ENCODE measurements around the gene ARHGAP33. TPM values are rescaled to one million over a fixed set of nuclear protein-coding genes. Genes with fewer than 3 reads are reported as not detected.
"Not testable (repeated sequence)": the region's sequence is repeated elsewhere in the genome, so short reads cannot be mapped to it uniquely, and the experiment has no call there.

The ARHGAP33 gene
- total RNA-seq, 8 experiments from 2014 or later = 0.51 to 33.1 (median 16.1) TPM

- no peak overlapping the region for H3K27ac ChIP-seq
- no peak overlapping the region for H3K4me3 ChIP-seq
- ATAC-seq (replicated peaks in 6 of 8) = peak; percentile 61 to 91 (median 82)
- WGBS, 10 experiments = 0 to 37% (median 7%) methylated on average over 4 to 10 of the region's 12 CpGs; no CpG with 5 or more reads in 1 of the 10 experiments
- H3K4me1 ChIP-seq (replicated peaks in 1 of 2) = no peaks in the 10 kb centered on the region
- in situ Hi-C loops (cut with MboI; ENCODE audit: low pct_unique_long_range_greater_than_20kb in 2 of 9, low sequenced_read_pairs in 9 of 9, unreplicated experiment in 9 of 9) = no loop called here
Measured at GRCh38 chr19:35828692-35829301, 53.4 kb downstream of the ARHGAP33 start.

GRCh38 chr19:35830986-35831385, 55.6 kb downstream of the ARHGAP33 start:
- Histone ChIP-seq H3K4me1 (replicated peaks in 1 of 2) (no peaks in the 10 kb centered on the region), H3K4me3 (no peak overlapping the region), H3K27ac (no peak overlapping the region)
- in situ Hi-C loops (cut with MboI; ENCODE audit: low pct_unique_long_range_greater_than_20kb in 2 of 9, low sequenced_read_pairs in 9 of 9, unreplicated experiment in 9 of 9) = no loop called here
- WGBS, 10 experiments = 27 to 90% (median 40%) methylated on average over 1 to 6 of the region's 18 CpGs; no CpG with 5 or more reads in 3 of the 10 experiments
- no peak for ATAC-seq (replicated peaks in 6 of 8)

GRCh38 chr19:35832054-35832453, 56.7 kb downstream of the ARHGAP33 start:
- no peaks in the 10 kb centered on the region for H3K4me1 ChIP-seq (replicated peaks in 1 of 2)
- no peak overlapping the region for H3K27ac ChIP-seq
- WGBS, 10 experiments = 0 to 83% (median 37%) methylated on average over 1 to 3 of the region's 4 CpGs; no CpG with 5 or more reads in 2 of the 10 experiments
- no peak overlapping the region for H3K4me3 ChIP-seq
- in situ Hi-C loops (cut with MboI; ENCODE audit: low pct_unique_long_range_greater_than_20kb in 2 of 9, low sequenced_read_pairs in 9 of 9, unreplicated experiment in 9 of 9) = no loop called here
- no peak for ATAC-seq (replicated peaks in 6 of 8)

GRCh38 chr19:35833972-35834371, 58.6 kb downstream of the ARHGAP33 start:
- Histone ChIP-seq H3K4me1 (replicated peaks in 1 of 2) (no peaks in the 10 kb centered on the region), H3K4me3 (no peak overlapping the region), H3K27ac (no peak overlapping the region)
- peak in 4 of 8 experiments; percentile 27 to 77 (median 36) for ATAC-seq (replicated peaks in 6 of 8)
- in situ Hi-C loops (cut with MboI; ENCODE audit: low pct_unique_long_range_greater_than_20kb in 2 of 9, low sequenced_read_pairs in 9 of 9, unreplicated experiment in 9 of 9) = no loop called here
- WGBS, 10 experiments = 0 to 72% (median 50%) methylated on average over 1 to 7 of the region's 7 CpGs; no CpG with 5 or more reads in 3 of the 10 experiments

- H3K4me1 ChIP-seq (replicated peaks in 1 of 2); H3K4me3 ChIP-seq; ATAC-seq (replicated peaks in 6 of 8); H3K27ac ChIP-seq; in situ Hi-C loops (cut with MboI; ENCODE audit: low pct_unique_long_range_greater_than_20kb in 2 of 9, low sequenced_read_pairs in 9 of 9, unreplicated experiment in 9 of 9): not testable (repeated sequence)
- 7 to 63% (median 46%) methylated on average over 1 to 7 of the region's 11 CpGs; no CpG with 5 or more reads in 3 of the 10 experiments for WGBS, 10 experiments
Measured at GRCh38 chr19:35836096-35836495, 60.7 kb downstream of the ARHGAP33 start.

Other genes with a start within 250 kb of the ARHGAP33 start
- 1 to 10 TPM in 2 of 8 experiments, under 1 TPM in 6; 0.11 to 3.5 (median 0.41) TPM for gene SBSN, start 247.3 kb upstream of the ARHGAP33 start, total RNA-seq
- not detected for gene GAPDHS, start 242.1 kb upstream of the ARHGAP33 start, total RNA-seq
- gene TMEM147, start 229.9 kb upstream of the ARHGAP33 start, total RNA-seq = 100 to 1,000 TPM in 2 of 8 experiments, 10 to 100 TPM in 6; 70.4 to 130 (median 89.3) TPM
- under 1 TPM in 5 of 8 experiments, not detected in 3; 0.05 to 0.25 (median 0.11) TPM for gene ATP4A, start 211.9 kb upstream of the ARHGAP33 start, total RNA-seq
- gene PMIS2, start 189.4 kb upstream of the ARHGAP33 start, total RNA-seq = under 1 TPM in 1 of 8 experiments, not detected in 7; 0.66 TPM
- gene HAUS5, start 162.8 kb upstream of the ARHGAP33 start, total RNA-seq = 10 to 100 TPM in 3 of 8 experiments, 1 to 10 TPM in 5; 2.7 to 14.3 (median 9.4) TPM
- gene RBM42, start 146.5 kb upstream of the ARHGAP33 start, total RNA-seq = 10 to 100 TPM; 33.4 to 71.7 (median 51.1) TPM
- gene ETV2, start 133.8 kb upstream of the ARHGAP33 start, total RNA-seq = 1 to 10 TPM in 5 of 8 experiments, under 1 TPM in 3; 0.50 to 3.2 (median 1.4) TPM
- gene COX6B1, start 127.2 kb upstream of the ARHGAP33 start, total RNA-seq = 100 to 1,000 TPM; 721 to 998 (median 791) TPM
- under 1 TPM in 1 of 8 experiments, not detected in 7; 0.38 TPM for gene UPK1A, start 109.0 kb upstream of the ARHGAP33 start, total RNA-seq
- gene ZBTB32, start 71.0 kb upstream of the ARHGAP33 start, total RNA-seq = 10 to 100 TPM in 1 of 8 experiments, 1 to 10 TPM in 4, under 1 TPM in 3; 0.43 to 34.3 (median 2.2) TPM
- 10 to 100 TPM in 4 of 8 experiments, 1 to 10 TPM in 4; 6.1 to 28.4 (median 11.0) TPM for gene KMT2B, start 57.6 kb upstream of the ARHGAP33 start, total RNA-seq
- 1 to 10 TPM; 1.8 to 6.4 (median 4.3) TPM for gene IGFLR1, start 33.1 kb upstream of the ARHGAP33 start, total RNA-seq
- gene U2AF1L4, start 30.1 kb upstream of the ARHGAP33 start, total RNA-seq = 10 to 100 TPM; 14.0 to 33.1 (median 18.9) TPM
- gene PSENEN, start 29.9 kb upstream of the ARHGAP33 start, total RNA-seq = 100 to 1,000 TPM in 2 of 8 experiments, 10 to 100 TPM in 6; 56.4 to 142 (median 84.7) TPM
- gene LIN37, start 27.0 kb upstream of the ARHGAP33 start, total RNA-seq = 10 to 100 TPM; 12.6 to 32.0 (median 19.9) TPM
- gene HSPB6, start 18.5 kb upstream of the ARHGAP33 start, total RNA-seq = 1 to 10 TPM in 2 of 8 experiments, under 1 TPM in 6; 0.14 to 1.8 (median 0.68) TPM
- gene PROSER3, start 17.4 kb upstream of the ARHGAP33 start, total RNA-seq = 10 to 100 TPM in 5 of 8 experiments, 1 to 10 TPM in 3; 3.1 to 19.9 (median 12.7) TPM
- gene PRODH2, start 37.3 kb downstream of the ARHGAP33 start, total RNA-seq = under 1 TPM in 1 of 8 experiments, not detected in 7; 0.52 TPM
- gene NPHS1, start 76.9 kb downstream of the ARHGAP33 start, total RNA-seq = under 1 TPM in 6 of 8 experiments, not detected in 2; 0.05 to 0.85 (median 0.37) TPM
- 1 to 10 TPM in 5 of 8 experiments, under 1 TPM in 3; 0.10 to 6.2 (median 1.3) TPM for gene KIRREL2, start 81.3 kb downstream of the ARHGAP33 start, total RNA-seq
- 100 to 1,000 TPM in 5 of 8 experiments, 10 to 100 TPM in 1, 1 to 10 TPM in 2; 4.6 to 397 (median 337) TPM for gene APLP1, start 93.0 kb downstream of the ARHGAP33 start, total RNA-seq
- 10 to 100 TPM in 1 of 8 experiments, 1 to 10 TPM in 7; 1.6 to 10.1 (median 3.7) TPM for gene NFKBID, start 125.0 kb downstream of the ARHGAP33 start, total RNA-seq
- gene HCST, start 127.0 kb downstream of the ARHGAP33 start, total RNA-seq = 1 to 10 TPM in 2 of 8 experiments, under 1 TPM in 3, not detected in 3; 0.33 to 3.8 (median 0.62) TPM
- under 1 TPM in 1 of 8 experiments, not detected in 7; 0.76 TPM for gene TYROBP, start 132.7 kb downstream of the ARHGAP33 start, total RNA-seq
- 10 to 100 TPM in 1 of 8 experiments, 1 to 10 TPM in 6, under 1 TPM in 1; 0.56 to 11.7 (median 6.5) TPM for gene LRFN3, start 160.8 kb downstream of the ARHGAP33 start, total RNA-seq
- gene SDHAF1, start 219.6 kb downstream of the ARHGAP33 start, total RNA-seq = 10 to 100 TPM; 10.6 to 23.5 (median 18.1) TPM
- gene SYNE4, start 233.2 kb downstream of the ARHGAP33 start, total RNA-seq = 1 to 10 TPM in 2 of 8 experiments, under 1 TPM in 6; 0.33 to 2.2 (median 0.56) TPM
- 10 to 100 TPM; 12.0 to 42.9 (median 19.7) TPM for gene ALKBH6, start 238.6 kb downstream of the ARHGAP33 start, total RNA-seq

Measured in motor neuron (in vitro differentiated cells).